B cell (primary cell): Measurements from ENCODE around the gene PGR. TPM values are rescaled to one million over a fixed set of nuclear protein-coding genes. Genes with fewer than 3 reads are reported as not detected.

Experiments used
- ATAC-seq: fragments of 200-7000 bp; cut with Tn5 transposase; one replicate; pipeline ENCODE4 v1.10.0; 2021; ENCODE audit warnings: low read depth, mild to moderate bottlenecking, moderate number of reproducible peaks, moderate library complexity
- CTCF ChIA-PET: fragments of 350-600 bp; sonication (Branson Sonifier 250); formaldehyde crosslinking; loops from one replicate; lab custom pipeline; 2021; ENCODE audit warnings: antibody characterized with exemption, inconsistent platforms; lab: Charles Lee
- POLR2A ChIA-PET: fragments of 350-600 bp; sonication (Branson Sonifier 250); formaldehyde crosslinking; loops from one replicate; lab custom pipeline; 2021; ENCODE audit warnings: antibody characterized with exemption; lab: Charles Lee
- DNase-seq: peaks from one replicate; pipeline ENCODE4 v3.0.0; 2013
- H2AFZ ChIP-seq: 2 replicates; pipeline ENCODE4 v1.6.1; 2012; ENCODE audit warnings: mild to moderate bottlenecking, low read depth, low read length; ENCODE audit not compliant: insufficient read depth, poor library complexity, severe bottlenecking
- H3K27ac ChIP-seq, 2 donors: 1 replicate in 1 of 2; 2 replicates in 1 of 2; pipeline ENCODE4 v1.5.1; 2012 to 2013; ENCODE audit warnings: low read length in 2 of 2, mild to moderate bottlenecking in 2 of 2, moderate library complexity in 1 of 2
- H3K27me3 ChIP-seq, 4 experiments: fragments of 200-600 bp in 1 of 4; sonication (generic) in 1 of 4; replicated peaks in 1 of 4; 1 replicate in 2 of 4; 2 replicates in 2 of 4; pipeline versions ENCODE4 v1.6.1 to v1.7.0; 2013 to 2016; ENCODE audit warnings: low read length in 3 of 4, mild to moderate bottlenecking in 2 of 4, mixed read lengths in 1 of 4, moderate library complexity in 1 of 4; ENCODE audit not compliant: insufficient read depth in 4 of 4, control insufficient read depth in 3 of 4; ENCODE audit errors: control extremely low read depth in 1 of 4
- H3K36me3 ChIP-seq, 2 experiments: replicated peaks in 1 of 2; 1 replicate in 1 of 2; 2 replicates in 1 of 2; pipeline versions ENCODE4 v1.6.1 to v1.7.1; 2013; ENCODE audit warnings: low read length in 1 of 2; ENCODE audit not compliant: insufficient read depth in 2 of 2, control insufficient read depth in 1 of 2; ENCODE audit errors: control extremely low read depth in 1 of 2, extremely low read depth in 1 of 2
- H3K4me1 ChIP-seq, 2 donors: fragments of 200-600 bp in 1 of 2; sonication (generic) in 1 of 2; 1 replicate in 1 of 2; 2 replicates in 1 of 2; pipeline versions ENCODE4 v1.5.1 to v1.6.1; 2013 to 2017; ENCODE audit warnings: low read length in 2 of 2; ENCODE audit not compliant: control insufficient read depth in 2 of 2, insufficient read depth in 2 of 2
- H3K4me2 ChIP-seq: replicated peaks from 2 replicates; pipeline ENCODE3; 2012; ENCODE audit warnings: mild to moderate bottlenecking, low read depth, low read length; ENCODE audit not compliant: poor library complexity, severe bottlenecking
- H3K4me3 ChIP-seq, 5 experiments: fragments of 200-600 bp in 1 of 5; sonication (generic) in 1 of 5; 1 replicate in 3 of 5; 2 replicates in 2 of 5; pipeline versions ENCODE4 v1.5.1 to v1.7.0; 2011 to 2016; ENCODE audit warnings: low read length in 4 of 5, mild to moderate bottlenecking in 4 of 5, low read depth in 2 of 5, control low read depth in 1 of 5, moderate library complexity in 1 of 5; ENCODE audit not compliant: insufficient read depth in 1 of 5; ENCODE audit errors: control extremely low read depth in 1 of 5, extremely low read depth in 1 of 5
- H3K79me2 ChIP-seq: fragments of 200-600 bp; sonication (generic); one replicate; pipeline ENCODE4 v1.6.0; 2016; ENCODE audit warnings: low read length; ENCODE audit not compliant: control insufficient read depth, insufficient read depth
- H3K9ac ChIP-seq: fragments of 200-600 bp; sonication (generic); 2 replicates; pipeline ENCODE4 v1.6.1; 2017; ENCODE audit warnings: mild to moderate bottlenecking, low read length, moderate library complexity
- H3K9me3 ChIP-seq, 3 donors: one replicate each; pipeline versions ENCODE4 v1.6.1 to v1.7.1; 2013; ENCODE audit warnings: low read length in 2 of 3; ENCODE audit not compliant: control insufficient read depth in 2 of 3, insufficient read depth in 1 of 3; ENCODE audit errors: control extremely low read depth in 1 of 3
- H4K20me1 ChIP-seq: 2 replicates; pipeline ENCODE4 v1.6.0; 2012; ENCODE audit warnings: mild to moderate bottlenecking, low read length; ENCODE audit not compliant: insufficient read depth, control insufficient read depth, poor library complexity, severe bottlenecking
- H3K27ac Mint-ChIP-seq: one replicate; pipeline ENCODE4 v1.8.0; 2021; ENCODE audit warnings: mixed read lengths
- H3K27me3 Mint-ChIP-seq: one replicate; pipeline ENCODE4 v1.8.0; 2021; ENCODE audit warnings: mixed read lengths
- H3K4me1 Mint-ChIP-seq: one replicate; pipeline ENCODE4 v1.8.0; 2021; ENCODE audit warnings: mixed read lengths
- H3K4me3 Mint-ChIP-seq: one replicate; pipeline ENCODE4 v1.8.0; 2021; ENCODE audit warnings: mixed read lengths
- H3K9me3 Mint-ChIP-seq: one replicate; pipeline ENCODE4 v1.8.0; 2022; ENCODE audit warnings: mixed read lengths; ENCODE audit not compliant: insufficient read depth
- EZH2 ChIP-seq: IDR thresholded peaks from 2 replicates; pipeline ENCODE4 v1.6.1; 2012; ENCODE audit warnings: borderline replicate concordance, low read depth, mild to moderate bottlenecking, moderate library complexity, low read length; ENCODE audit not compliant: insufficient read depth, poor library complexity, severe bottlenecking
- WGBS: methylation state at CpG from one replicate; pipeline ENCODE4 v1.1.5; 2013; ENCODE audit warnings: missing lambda C conversion rate; ENCODE audit not compliant: insufficient coverage; 5-methylcytosine and 5-hydroxymethylcytosine counted together
- intact Hi-C: fragments of 100-400 bp; cut with micrococcal nuclease; formaldehyde crosslinking; loops from one replicate; pipeline ENCODE4 v1.10.0; 2022
- polyA plus RNA-seq: library from polyadenylated mRNA; depleted of rRNA; stranded (reverse); fragments of >200 nt; gene quantifications from 2 replicates; pipeline ENCODE4 v1.2.3, GENCODE V29; 2012
- total RNA-seq, 2 donors: library from RNA; stranded (reverse); fragments of 120-200 nt in 1 of 2; gene quantifications; 1 replicate in 1 of 2; 2 replicates in 1 of 2; pipeline versions ENCODE4 v1.2.3 to v1.2.4, GENCODE V29; 2013 to 2022
- TF ChIP-seq, protein P1 (sequence below): fragments of 200-600 bp; IDR thresholded peaks from one replicate; pipeline ENCODE4 v1.8.0; 2022; ENCODE audit warnings: antibody characterized with exemption, mild to moderate bottlenecking

PGR gene
- total and polyA plus RNA-seq, 2 donors (not counting 1 experiment from before 2014, with no cell fraction given): not detected

DNA sequence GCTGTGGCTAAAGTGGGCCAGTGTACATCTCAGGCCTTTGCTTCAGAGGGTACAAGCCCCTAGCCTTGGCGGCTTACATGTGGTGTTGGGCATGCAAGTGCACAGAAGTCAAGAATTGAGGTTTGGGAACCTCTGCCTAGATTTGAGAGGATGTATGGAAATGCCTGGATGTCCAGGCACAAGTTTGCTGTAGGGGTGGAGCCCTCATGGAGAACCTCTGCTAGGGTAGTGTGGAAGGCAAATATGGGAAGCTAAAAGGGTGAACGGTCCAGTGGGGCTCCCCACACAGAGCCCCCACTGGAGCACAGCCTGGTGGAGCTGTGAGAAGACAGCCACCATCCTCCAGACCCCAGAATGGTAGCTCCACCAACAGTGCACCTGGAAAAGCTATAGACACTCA is 28.5 kb upstream of the PGR start:
- Histone ChIP-seq H3K9ac (no peak overlapping the region), H4K20me1 (no peaks in the 10 kb centered on the region), H3K36me3 (no peaks in the 10 kb centered on the region), H3K79me2 (no peaks in the 10 kb centered on the region), H3K4me3 (no peak overlapping the region), H3K27me3 (no peaks in the 10 kb centered on the region), H3K4me1 (no peaks in the 10 kb centered on the region), H3K9me3 (peaks cover 0 to 14% (median 9%) of the 10 kb centered on the region in 3 donors), H2AFZ (no peak overlapping the region), H3K4me2 (no peak overlapping the region), H3K27ac (no peak overlapping the region)
- Mint-ChIP-seq H3K9me3 (peaks cover 17% of the 10 kb centered on the region), H3K27me3 (no peaks in the 10 kb centered on the region), H3K27ac (no peak overlapping the region), H3K4me3 (no peak overlapping the region), H3K4me1 (no peaks in the 10 kb centered on the region)
- 83% methylated on average over 2 of the region's 2 CpGs for WGBS
- no peak for DNase-seq
- ChIA-PET CTCF (no interaction called here), POLR2A (no interaction called here)
- no peak for ATAC-seq
- no peak for TF ChIP-seq EZH2
- TF ChIP-seq, protein P1, sequence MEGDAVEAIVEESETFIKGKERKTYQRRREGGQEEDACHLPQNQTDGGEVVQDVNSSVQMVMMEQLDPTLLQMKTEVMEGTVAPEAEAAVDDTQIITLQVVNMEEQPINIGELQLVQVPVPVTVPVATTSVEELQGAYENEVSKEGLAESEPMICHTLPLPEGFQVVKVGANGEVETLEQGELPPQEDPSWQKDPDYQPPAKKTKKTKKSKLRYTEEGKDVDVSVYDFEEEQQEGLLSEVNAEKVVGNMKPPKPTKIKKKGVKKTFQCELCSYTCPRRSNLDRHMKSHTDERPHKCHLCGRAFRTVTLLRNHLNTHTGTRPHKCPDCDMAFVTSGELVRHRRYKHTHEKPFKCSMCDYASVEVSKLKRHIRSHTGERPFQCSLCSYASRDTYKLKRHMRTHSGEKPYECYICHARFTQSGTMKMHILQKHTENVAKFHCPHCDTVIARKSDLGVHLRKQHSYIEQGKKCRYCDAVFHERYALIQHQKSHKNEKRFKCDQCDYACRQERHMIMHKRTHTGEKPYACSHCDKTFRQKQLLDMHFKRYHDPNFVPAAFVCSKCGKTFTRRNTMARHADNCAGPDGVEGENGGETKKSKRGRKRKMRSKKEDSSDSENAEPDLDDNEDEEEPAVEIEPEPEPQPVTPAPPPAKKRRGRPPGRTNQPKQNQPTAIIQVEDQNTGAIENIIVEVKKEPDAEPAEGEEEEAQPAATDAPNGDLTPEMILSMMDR: no peak
- intact Hi-C loops: no loop called here

DNA sequence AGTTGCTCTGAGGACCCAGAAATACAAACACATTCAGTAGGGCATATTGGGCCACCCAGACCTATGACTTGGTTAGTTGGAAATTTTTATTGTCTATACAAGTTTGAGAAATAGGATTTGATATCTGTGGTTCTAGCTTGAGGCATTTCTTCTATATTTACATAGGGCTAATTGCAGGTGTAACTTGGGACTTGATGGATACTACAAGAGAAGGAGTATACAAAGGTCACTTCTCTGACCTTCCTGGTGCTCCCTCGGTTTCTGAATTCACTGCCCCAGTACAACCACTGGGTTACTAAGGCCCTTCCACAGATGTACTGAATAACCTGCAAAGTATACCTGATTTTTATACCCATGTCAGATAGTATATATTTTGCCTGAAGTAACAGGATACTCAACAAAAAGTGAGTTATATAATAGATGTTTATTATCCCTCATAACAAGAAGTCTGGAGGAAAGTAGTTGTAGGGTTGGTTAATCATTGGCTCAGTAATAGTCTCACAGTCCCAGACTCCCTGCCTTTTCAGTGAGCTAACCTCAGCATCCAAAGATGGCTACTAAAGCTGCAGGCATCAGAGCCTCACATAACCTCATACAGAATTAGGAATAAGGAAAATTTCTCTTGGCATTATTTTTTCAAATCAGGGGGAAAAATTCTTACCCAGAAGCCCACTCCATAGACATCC is 8.8 kb upstream of the PGR start:
- Histone ChIP-seq H4K20me1 (no peaks in the 10 kb centered on the region), H3K9me3 (no peaks in the 10 kb centered on the region), H3K4me1 (no peaks in the 10 kb centered on the region), H3K79me2 (no peaks in the 10 kb centered on the region), H3K9ac (no peak overlapping the region), H3K27me3 (peaks cover 0 to 8% (median 0%) of the 10 kb centered on the region in 4 experiments), H3K4me2 (no peak overlapping the region), H2AFZ (no peak overlapping the region), H3K36me3 (no peaks in the 10 kb centered on the region), H3K27ac (no peak overlapping the region), H3K4me3 (no peak overlapping the region)
- ChIA-PET CTCF (no interaction called here), POLR2A (no interaction called here)
- peaks cover 10% of the 10 kb centered on the region for H3K27me3 Mint-ChIP-seq
- intact Hi-C loops: no loop called here
- no peak for ATAC-seq
- no CpG with 5 or more reads among the region's 1 CpG for WGBS
- no peak overlapping the region for H3K27ac Mint-ChIP-seq
- no peak overlapping the region for H3K4me3 Mint-ChIP-seq
- no peaks in the 10 kb centered on the region for H3K4me1 Mint-ChIP-seq
- no peaks in the 10 kb centered on the region for H3K9me3 Mint-ChIP-seq
- no peak for TF ChIP-seq EZH2
- TF ChIP-seq, protein P1: no peak
- DNase-seq: no peak
